ENCODE measurements around the gene PRAMEF14. TPM values are rescaled to one million over a fixed set of nuclear protein-coding genes. Genes with fewer than 3 reads are reported as not detected.
"Not testable (repeated sequence)": the region's sequence is repeated elsewhere in the genome, so short reads cannot be mapped to it uniquely, and the experiment has no call there.

PRAMEF14 gene
- polyA plus RNA-seq (2012; ENCODE audit: missing spikeins): not detected

GRCh38 chr1:13347034-13347433 is at the start of gene PRAMEF14:
Gene PRAMEF14, minus strand, starts transcription at chr1:13347134. Its CDS starts 1,820 bp downstream, at chr1:13345314.
- not testable (repeated sequence) for FAIRE-seq; DNase-seq (ENCODE audit: insufficient read length)

- not testable (repeated sequence) for DNase-seq (ENCODE audit: insufficient read length); FAIRE-seq
These were observed 48.4 kb upstream of the PRAMEF14 start for GRCh38 chr1:13395311-13395710.

- DNase-seq (ENCODE audit: insufficient read length); FAIRE-seq: not testable (repeated sequence)
These were observed 47.8 kb upstream of the PRAMEF14 start for GRCh38 chr1:13394761-13395160.

DNA sequence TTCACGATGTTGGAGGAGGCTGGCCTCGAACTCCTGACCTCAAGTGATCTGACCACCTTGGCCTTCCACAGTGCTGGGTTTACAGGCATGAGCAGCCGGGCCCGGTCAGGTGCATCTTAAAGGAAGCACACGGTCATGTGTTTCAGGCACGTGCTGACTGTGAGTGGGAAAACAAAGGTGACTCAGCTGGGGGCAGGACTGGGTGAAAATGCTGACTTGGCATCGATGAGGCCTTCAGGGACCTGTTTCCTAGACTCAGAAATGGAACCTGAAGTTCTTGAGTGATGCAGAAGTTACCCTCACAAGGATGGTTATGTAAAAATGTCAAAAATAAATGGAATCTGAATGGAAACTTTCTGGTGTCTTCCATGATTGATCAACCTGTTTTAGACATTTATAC is 46.1 kb upstream of the PRAMEF14 start:
- DNase-seq (ENCODE audit: insufficient read length); FAIRE-seq: not testable (repeated sequence)

- not testable (repeated sequence) for FAIRE-seq; DNase-seq (ENCODE audit: insufficient read length)
These were observed 42.4 kb upstream of the PRAMEF14 start, which contains the start of gene PRAMEF17 for GRCh38 chr1:13389332-13389731. Gene PRAMEF17, plus strand, starts transcription at chr1:13389632. Its CDS starts 26 bp downstream, at chr1:13389658.

- FAIRE-seq: not testable (repeated sequence)
These were observed 33.4 kb upstream of the PRAMEF14 start for GRCh38 chr1:13380380-13380779.

DNA sequence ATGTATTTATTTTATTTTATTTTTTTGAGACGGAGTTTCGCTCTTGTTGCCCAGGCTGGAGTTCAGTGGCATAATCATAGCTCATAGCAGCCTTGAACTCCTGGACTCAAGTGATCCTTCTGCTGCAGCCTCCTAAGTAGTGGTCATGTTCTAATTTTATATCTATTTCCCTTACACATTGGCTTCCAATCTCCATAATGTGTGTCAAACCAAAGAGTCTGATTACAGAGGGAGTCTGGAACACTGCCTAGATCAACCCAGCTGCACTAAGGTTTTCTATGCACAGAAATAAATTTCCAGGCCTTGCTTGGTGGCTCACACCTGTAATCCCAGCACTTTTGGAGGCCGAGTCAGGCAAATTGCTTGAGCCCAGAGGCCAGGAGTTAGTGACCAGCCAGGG is 32.0 kb upstream of the PRAMEF14 start:
- FAIRE-seq; DNase-seq (ENCODE audit: insufficient read length): not testable (repeated sequence)

More at GRCh38 chr1:13380380-13380779, 33.4 kb upstream of the PRAMEF14 start:
- DNase-seq (ENCODE audit: insufficient read length): not testable (repeated sequence)

DNA sequence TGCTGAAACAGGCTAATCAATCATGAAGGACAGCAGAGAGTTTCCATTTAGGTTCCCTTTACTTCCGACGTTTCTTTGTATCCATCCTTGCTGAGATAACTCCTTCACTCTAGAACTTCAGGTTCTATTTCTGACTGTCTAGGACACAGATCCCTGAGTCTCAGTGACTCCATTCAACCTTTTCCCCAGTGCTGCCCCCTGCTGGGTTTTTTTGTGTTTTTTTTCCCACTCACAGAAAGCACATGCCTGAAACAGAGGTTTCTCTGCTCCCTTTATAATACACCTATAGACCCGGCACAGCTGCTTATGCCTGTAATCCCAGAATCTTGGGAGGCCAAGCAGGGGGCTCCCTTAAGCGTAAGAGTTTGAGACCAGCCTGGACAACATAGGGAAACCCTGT is 21.6 kb upstream of the PRAMEF14 start:
- not testable (repeated sequence) for DNase-seq (ENCODE audit: insufficient read length); FAIRE-seq

DNA sequence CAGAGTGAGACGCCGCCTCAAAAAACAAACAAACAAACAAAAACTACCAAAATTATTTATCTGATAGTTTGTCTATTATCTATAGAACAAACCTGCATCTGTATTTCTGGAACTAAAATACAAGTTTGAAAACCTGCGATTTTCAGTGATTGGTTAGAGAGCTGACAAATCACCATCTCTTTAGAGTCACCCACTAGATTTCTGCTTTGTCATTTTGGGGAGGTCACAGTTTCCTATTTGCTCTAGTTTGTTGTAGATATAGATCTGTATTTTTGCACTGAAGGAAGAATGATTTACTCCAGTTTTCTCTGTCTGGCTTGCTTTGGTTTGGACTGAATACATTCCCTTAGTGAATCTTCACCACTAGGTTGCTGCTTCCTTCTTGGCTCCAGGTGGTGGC is 19.6 kb upstream of the PRAMEF14 start:
- DNase-seq (ENCODE audit: insufficient read length); FAIRE-seq: not testable (repeated sequence)

DNA sequence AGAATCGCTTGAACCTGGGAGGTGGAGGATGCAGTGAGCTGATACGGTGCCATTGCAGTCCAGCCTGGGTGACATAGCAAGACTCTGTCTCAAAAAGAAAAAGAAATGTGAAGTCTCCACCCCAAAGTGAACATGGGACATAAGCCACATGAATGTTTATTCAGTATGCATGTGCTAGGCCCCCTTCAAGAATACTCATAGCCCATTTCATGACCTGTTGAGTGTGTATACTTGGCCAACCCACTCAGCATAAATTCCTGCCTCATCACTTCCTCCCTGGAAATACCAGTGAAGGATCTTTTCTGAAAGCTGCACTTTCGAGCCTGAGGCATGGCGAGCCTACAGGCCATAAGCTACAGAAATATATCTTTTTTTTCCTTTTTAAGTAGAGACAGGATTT is 18.0 kb upstream of the PRAMEF14 start:
- not testable (repeated sequence) for FAIRE-seq; DNase-seq (ENCODE audit: insufficient read length)

DNA sequence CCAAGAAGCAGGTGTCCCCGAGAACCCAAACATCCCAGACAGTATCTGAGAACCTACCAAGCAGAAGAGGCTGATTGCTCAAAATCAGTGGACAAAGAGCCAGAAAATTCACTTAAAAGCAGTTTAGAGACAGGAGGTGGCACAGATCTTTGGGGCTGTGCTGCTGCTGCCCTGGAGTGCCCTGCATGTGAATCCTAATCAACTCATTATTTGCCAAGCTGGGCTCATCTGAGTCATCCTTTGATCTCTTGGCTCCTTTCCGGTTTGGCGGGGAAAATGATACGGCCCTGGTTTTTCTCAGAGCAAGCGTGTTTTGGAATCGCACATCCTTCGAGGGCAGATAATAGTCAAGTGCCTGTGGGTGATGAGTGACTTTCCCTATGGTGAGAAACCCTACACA is 15.4 kb upstream of the PRAMEF14 start:
- DNase-seq (ENCODE audit: insufficient read length); FAIRE-seq: not testable (repeated sequence)

- DNase-seq (ENCODE audit: insufficient read length): peak; percentile 1
- not testable (repeated sequence) for FAIRE-seq
These were observed 9.8 kb upstream of the PRAMEF14 start for GRCh38 chr1:13356774-13357173.

DNA sequence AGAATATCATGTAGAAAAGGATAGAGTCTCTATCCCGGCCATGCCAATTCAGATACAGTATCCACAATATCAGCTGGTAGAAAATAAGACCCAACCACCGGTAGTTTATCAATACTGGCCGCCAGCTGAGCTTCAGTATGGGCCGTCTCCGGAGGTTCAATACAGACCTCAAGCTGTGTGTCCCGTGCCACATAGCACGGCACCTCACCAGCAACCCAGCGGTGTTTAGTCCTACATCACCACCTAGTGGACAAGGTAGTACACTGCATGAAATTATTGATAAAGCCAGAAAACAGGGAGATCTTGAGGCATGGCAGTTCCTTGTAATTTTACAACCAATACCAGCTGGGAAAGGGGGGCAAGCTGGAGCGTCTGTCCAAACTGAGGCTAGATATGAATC is 7.5 kb upstream of the PRAMEF14 start:
- DNase-seq (ENCODE audit: insufficient read length); FAIRE-seq: not testable (repeated sequence)

DNA sequence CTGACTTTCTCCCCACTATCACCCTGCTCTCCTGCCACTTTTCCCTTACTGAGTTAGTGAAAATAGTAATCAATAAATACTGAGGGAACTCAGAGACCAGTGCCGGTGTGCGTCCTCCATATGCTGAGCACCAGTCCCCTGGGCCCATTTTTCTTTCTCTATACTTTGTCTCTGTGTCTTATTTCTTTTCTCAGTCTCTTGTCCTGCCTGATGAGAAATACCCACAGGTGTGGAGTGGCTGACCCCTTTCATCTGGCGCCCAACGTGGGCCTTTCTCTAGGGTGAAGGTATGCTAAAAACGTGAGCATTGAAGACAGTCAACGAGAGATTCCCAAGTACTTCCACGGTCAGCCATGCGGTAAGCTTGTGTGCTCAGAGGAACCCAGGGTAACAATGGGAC is 6.5 kb upstream of the PRAMEF14 start:
- FAIRE-seq; DNase-seq (ENCODE audit: insufficient read length): not testable (repeated sequence)

GRCh38 chr1:13342496-13342895 is 4.4 kb downstream of the PRAMEF14 start:
- not testable (repeated sequence) for FAIRE-seq; DNase-seq (ENCODE audit: insufficient read length)

- not testable (repeated sequence) for DNase-seq (ENCODE audit: insufficient read length); FAIRE-seq
These were observed 31.7 kb downstream of the PRAMEF14 start, which contains the start of gene PRAMEF15 for GRCh38 chr1:13315281-13315680. Gene PRAMEF15, plus strand, starts transcription at chr1:13315581. Its CDS starts 2,827 bp downstream, at chr1:13318408.

DNA sequence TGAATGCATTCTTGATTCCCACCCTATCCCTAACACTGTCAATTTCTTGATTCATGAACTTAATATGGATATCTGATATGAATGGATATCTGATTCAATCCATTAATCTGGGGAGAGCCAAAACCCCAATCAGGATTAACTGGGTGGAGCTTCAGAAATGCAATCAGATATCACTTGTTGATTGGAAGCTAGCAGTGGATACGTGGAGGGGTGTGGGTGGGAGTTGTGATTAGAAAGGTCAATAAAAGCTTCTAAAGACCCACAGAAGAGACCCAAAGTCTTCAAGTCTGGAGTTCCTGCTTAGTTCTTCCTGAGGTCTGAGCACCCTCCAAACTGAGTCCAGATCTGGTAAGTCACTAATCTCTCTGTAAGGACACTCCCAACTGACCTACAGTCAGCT is 43.7 kb downstream of the PRAMEF14 start, which contains the start of gene PRAMEF33:
Gene PRAMEF33, plus strand, starts transcription at position 301 of the 400 bp plus-strand sequence. CDS start 2,416 bp downstream, outside the sequence.
- not testable (repeated sequence) for FAIRE-seq; DNase-seq (ENCODE audit: insufficient read length)

- not testable (repeated sequence) for DNase-seq (ENCODE audit: insufficient read length); FAIRE-seq
These were observed 44.7 kb downstream of the PRAMEF14 start for GRCh38 chr1:13302197-13302596.

GRCh38 chr1:13298699-13299098 is 48.2 kb downstream of the PRAMEF14 start:
- not testable (repeated sequence) for DNase-seq (ENCODE audit: insufficient read length); FAIRE-seq

- not testable (repeated sequence) for DNase-seq (ENCODE audit: insufficient read length); FAIRE-seq
These were observed 49.6 kb downstream of the PRAMEF14 start for GRCh38 chr1:13297216-13297931.
